Fibroblast of the conjunctiva (primary cell): ENCODE measurements around the gene DYNLRB1.
A peak's percentile ranks its signal among the peaks of the same experiment; 100 is the strongest.

Experiments
- DNase-seq: peaks from one replicate; pipeline ENCODE4 v3.0.0-alpha.2; 2010; ENCODE audit warnings: low read depth

Gene DYNLRB1

DNA sequence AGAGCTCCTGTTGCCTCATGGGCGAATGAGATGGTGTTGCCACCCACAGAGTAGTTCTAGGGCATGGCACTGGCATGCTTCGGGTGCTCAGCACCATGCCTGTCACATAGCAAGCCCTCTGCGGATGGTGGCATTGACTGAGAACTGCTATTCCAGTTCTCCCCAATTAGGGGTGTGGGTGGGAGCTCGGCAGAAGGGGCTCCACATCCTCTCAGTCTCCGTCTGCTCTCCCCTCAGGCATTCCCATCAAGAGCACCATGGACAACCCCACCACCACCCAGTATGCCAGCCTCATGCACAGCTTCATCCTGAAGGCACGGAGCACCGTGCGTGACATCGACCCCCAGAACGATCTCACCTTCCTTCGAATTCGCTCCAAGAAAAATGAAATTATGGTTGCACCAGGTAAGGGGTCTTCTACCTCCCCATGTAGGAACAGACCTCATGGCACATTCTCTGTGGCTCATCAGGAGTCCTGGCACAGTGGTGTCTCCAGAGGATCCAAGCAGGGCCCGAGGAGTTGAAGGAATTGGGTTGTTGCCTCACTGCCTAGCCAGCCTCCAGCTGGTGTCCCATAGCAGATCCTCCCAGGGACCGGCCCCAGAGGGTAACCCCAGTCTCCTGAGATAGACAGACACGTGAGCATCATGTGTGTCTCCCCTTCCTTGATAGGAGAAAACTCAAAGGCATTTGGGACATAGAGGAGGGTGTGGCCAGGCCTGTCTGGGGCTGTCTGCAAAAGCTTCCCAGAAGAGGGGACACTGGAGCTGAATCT, 18.4 kb downstream of the DYNLRB1 start:
- no peak for DNase-seq

DNA sequence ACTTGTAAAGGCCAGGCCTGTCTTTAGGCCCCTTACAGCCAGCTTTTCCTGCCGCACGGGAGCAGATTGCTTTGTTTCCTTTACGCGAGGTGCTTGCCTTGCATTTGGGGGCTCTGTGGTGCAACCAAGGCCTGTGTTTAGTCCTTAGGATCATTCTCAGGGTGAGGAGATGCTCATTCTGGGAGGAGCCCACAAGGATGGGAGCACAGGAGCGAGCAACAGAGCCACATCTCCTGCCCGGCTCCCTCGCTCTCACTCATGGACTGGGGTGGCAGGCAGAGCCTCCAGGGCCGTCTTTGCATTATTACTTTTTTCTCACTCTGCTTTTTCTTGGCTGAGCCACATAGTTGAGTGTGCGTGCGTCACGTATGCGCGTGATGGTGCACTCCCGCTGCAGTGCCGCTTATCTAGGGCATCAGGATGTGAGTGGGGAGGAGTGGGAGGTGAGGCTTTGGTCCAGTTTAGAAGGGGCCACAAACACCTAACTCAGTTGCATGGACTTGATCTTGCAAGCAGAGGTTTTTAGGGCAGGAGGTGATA, 19.1 kb downstream of the DYNLRB1 start:
- no peak for DNase-seq

DNA sequence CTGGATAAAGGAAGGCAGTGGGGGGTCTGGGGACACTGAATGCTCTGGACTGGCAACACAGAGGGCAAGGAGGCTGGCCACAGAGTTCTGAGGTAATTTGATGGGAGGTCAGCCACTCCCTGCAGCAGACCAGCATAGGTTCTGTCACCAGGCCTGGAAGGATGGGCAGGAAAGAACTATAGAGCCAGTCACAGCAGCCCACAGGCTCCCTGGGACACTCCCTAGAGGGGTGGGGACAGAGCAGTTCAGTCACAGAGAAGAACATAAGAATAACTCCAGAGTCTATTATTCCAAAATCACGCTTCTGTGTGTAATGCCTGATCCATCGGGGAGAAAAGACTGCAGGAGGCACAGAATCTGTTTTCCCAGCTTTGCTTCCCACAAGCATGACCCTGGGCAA, 19.6 kb downstream of the DYNLRB1 start:
- DNase-seq: no peak

- DNase-seq: no peak
These were observed 20.7 kb downstream of the DYNLRB1 start for GRCh38 chr20:34536798-34537394.

DNA sequence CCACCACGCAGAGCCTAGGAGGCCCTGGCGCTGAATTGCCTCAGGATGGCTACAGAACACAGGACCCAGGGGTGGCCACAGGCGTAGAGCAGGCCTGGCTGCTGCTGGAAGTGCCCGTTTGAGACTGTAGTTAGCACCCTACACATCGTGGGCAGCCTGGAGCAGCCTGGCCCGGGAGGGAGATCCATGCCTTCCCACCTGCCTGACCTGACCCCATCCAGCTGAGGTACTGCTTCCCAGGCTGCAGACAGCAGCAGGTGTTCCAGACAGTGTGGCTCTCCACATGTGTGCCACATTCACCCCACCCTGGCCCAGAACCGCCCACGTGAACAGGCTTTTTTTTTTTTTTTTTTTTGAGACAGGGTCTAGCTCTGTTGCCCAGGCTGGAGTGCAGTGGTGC, 21.4 kb downstream of the DYNLRB1 start:
- no peak for DNase-seq

DNA sequence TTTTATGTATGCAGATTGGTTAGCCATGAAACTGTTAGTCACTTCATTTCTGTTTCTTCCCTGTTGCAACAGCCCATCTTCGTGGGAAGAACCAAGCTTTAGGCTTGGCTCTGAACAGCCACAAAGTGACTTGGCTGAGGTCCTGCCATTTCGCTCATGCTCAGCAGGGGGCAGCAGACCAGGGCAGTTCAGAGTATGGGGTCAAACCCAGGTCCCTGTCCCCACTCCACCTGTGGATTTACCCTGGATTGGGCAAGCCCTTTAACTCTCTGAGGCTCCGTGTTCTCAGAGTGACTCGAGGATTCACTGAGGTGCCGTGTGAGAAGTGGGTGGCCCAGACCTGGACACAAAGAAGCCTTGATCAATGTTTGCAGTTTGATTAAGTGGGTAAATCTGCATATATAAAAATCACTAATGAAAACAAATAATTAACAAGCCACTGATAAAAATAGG, 22.5 kb downstream of the DYNLRB1 start:
- peak; percentile 55 for DNase-seq

- DNase-seq: no peak
These were observed 23.5 kb downstream of the DYNLRB1 start for GRCh38 chr20:34539756-34540155.

DNA sequence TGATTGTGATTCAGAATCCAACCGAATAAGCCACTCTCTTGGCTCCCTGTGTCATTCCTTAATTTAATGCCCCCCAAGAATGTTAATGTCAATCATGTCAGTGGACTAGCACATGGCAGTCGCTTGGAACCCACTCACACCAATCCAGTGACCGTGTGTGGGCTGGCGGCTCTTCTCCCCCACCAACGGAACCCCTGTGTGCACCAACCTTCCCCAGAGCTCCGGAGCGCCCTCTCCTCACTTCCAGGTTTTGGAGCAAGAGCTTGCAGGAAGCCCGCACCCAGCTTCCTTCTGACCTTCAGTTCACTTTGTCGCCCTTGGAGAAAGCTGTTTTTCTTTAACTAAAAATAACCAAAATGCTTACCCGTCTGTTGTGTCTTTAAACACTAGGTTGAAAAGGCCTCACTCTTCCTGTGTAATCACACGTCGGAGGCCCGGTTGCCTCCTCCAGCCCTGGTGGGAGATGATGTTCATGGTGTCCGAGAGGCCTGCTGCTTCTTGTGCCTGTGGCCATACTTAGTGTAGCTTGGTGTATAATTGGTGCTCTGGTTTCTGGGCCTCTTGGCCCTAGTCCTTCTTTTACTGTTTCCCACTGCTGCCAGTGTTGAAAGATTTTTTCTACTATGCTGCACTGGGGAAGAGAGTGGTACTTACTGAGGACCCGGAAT, 24.5 kb downstream of the DYNLRB1 start:
- no peak for DNase-seq

DNA sequence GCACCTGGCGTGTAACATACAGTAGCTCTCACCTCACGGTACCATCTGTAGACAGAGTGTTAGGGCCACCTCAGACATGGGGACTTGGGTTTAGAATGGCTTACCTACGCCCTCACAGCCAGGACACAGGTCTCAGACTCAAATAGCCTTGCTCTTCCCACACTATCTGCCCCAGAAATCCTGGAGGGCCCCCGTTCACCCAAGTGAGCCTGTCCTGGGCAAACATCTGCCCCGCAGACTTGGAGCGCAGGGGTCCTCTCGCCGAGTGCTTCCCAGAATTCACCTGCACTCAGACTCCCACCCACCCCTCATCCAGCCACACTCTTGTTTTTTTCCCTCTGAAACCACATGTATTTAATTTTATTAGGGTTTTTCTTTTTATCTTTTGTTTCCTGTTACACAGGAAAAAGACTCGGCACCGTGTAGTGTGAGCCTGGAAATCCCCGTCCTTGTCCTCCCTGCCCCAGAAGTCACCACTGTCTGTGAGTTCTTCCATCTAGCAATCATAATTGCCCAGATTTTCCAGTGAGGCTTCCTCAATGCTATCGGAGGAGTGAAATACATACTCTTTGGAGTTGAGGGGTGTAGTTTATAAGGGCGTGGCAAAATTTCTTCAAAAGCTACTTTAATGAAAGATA, 25.2 kb downstream of the DYNLRB1 start:
- no peak for DNase-seq

DNA sequence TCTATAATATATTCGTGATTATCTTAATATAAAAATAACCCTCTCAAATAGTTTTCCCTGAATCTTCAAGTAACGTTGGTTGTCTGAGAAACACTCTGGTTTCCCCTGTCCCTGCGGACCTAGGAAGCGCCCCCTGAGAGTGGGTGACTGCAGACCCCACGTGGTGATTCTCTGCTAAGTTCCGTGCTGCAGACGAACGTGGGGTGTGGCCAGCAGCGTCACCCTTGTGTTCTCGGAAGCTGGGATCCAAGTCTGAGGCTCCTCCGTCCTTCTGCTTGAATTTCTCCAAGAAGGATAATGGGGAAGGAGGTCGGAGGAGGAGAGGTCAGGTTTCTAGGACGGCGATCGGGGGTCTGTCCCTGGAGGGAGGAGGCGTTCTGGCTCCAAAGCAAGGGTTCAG, 25.7 kb downstream of the DYNLRB1 start:
- DNase-seq: no peak

DNA sequence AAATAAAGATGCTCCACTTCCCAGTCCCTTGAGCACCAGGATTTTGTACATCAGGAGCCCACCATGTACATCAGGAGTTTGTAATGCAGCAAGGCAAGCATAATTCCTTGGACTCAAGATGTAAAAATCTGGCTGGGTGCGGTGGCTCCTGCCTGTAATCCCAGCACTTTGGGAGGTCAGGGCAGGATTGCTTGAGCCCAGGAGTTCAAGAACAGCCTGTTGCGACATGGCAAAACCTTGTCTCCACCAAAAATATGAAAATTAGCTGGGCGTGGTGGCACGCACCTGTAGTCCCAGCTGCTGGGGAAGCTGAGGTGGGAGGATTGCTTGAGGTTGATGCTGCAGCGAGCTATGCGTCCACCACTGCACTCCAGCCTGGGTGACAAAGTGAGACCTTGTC, 26.2 kb downstream of the DYNLRB1 start:
- no peak for DNase-seq

GRCh38 chr20:34543463-34544056, 27.3 kb downstream of the DYNLRB1 start:
- DNase-seq: no peak

- no peak for DNase-seq
These were observed 28.0 kb downstream of the DYNLRB1 start for GRCh38 chr20:34544109-34544796.

DNA sequence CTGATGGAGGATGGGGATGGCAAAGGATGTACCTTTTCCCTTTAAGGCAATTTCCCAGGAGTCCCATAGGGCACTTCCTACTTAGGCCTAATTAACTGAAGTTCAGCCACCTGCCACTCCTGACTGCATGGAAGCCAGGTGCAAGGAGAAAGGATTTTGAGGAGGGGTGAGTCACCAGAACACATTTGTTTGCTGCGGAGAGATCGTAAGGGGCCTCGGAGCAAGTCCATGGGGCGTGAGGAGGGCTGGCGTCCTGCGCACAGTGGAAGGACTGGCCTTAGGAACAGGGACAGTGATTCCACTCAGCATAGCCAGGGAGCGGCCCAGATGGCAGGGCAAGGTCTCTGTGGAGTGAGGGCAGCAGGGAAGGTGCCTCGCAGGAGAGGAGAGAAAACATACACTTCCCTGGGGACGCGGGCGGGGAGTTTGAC, 30.5 kb downstream of the DYNLRB1 start:
- no peak for DNase-seq

DNA sequence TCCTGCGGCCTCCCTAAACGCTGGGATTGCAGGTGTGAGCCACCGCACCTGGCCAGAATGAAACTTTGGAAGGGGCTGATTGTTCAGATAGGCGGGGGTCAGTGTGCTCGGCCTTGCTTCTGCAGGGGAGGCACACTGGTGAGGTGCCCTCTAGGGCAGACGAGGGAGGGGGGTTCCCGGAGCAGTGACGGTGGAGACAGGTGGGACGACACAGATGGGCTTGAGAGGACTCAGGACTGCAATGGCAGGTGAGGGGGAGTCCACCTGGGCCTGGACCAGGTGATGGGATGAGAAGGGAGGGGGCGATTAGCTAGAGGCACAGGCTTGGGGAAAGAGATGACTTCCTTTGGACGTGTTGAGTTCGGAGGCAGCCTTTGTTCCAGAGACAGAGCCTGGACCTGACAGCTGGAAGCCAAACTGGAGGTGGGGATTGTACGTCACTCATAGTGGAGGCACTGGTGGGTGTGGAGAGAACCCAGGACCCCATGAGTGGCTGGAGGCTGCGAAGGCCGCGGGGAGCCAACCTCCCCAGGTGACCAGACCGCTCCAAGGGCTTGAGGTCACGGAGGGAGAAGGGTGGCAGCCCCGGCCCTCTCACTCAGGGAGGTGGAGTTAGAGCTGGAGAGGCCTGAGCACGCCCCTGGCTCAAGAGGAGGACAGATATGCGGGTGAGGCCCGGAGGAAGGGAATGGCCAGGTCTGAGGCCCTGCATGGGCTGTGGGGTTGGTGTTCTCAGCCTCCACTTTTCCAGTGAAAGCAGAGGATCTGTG, 31.8 kb downstream of the DYNLRB1 start:
- DNase-seq: no peak

DNA sequence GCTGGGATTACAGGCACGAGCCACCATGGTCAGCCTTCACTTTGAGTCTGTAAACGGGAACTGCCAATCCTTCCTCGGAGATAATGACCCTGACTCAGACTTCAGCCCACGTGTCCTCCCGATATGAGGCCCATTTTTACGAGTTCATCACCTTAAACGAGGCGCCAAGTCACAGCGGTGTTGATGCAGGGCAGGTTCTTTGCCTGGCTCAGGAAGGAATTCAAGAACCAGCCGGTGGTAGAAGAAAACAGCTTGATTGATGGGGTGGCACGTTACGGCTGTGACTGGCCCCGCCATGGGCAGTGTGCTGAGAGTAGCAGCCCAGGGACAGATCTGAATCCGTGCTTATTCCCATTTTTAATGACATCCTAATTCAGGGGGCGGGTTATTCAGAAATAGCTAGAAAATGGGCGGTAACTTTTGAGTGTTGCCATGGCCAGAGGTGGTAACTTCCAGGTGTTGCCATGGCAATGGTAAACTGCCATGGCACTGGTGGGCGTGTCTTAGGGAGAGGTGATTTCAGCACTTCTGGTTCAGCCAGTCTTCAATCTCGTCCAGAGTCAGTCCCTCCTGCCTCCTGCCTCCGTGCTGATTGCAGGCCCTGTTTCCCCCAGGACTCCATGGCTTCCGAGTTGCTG, 33.2 kb downstream of the DYNLRB1 start:
- DNase-seq: no peak

- no peak for DNase-seq
These were observed 33.7 kb downstream of the DYNLRB1 start for GRCh38 chr20:34549929-34550305.

- no peak for DNase-seq
These were observed 36.3 kb downstream of the DYNLRB1 start for GRCh38 chr20:34552569-34552968.

DNA sequence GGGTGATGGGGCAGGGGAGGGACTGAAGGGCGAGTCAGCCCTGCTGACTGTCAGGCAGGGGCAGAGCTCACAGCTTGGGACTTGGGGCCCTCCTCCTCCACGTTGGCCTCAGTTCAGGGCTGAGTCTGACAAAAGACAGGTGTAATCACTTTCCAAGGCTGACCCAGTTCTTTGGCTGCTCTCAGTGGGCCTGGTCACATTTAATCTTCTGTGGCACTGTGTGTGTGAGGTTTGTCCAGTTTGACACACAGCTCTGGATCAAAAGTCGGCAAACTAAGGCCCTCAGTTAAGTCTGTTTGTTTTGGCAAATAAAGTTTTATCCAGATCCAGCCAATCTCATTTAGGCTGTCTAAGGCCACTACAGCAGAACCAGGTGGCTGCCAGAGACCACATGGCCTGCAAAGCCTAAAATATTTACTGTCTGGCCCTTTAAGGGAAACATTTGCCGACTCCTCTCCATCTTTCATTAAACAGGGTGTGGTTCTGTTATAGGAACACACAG, 37.2 kb downstream of the DYNLRB1 start:
- no peak for DNase-seq

DNA sequence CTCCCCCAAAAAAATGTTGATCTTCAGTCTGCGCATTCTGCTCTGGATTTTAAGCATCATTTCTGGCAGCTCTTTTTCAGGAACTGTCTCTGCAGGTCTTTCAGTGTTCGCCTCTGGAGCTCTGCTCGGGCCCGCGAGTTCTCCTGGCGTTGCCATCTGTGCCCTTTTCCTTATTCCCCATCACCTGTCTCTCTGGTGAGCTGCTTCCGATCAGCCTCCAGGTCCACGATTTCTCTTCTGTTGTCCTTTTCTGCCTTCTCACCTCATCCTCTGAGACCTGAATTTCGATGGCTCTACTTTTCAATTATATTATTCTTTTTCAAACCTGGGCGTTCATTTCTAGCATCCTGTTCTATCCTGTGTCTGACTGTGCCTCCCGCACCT, 41.7 kb downstream of the DYNLRB1 start:
- no peak for DNase-seq
